H9 (cell line): ENCODE data around the gene SDHAF2. TPM values are rescaled to one million over a fixed set of nuclear protein-coding genes. Genes with fewer than 3 reads are reported as not detected.

Experiments
- DNase-seq: peaks from one replicate; pipeline ENCODE4 v3.0.0-alpha.2; 2017
- H2AFZ ChIP-seq: one replicate; pipeline ENCODE4 v1.6.1; 2013; ENCODE audit warnings: mild to moderate bottlenecking, low read length, control low read depth, moderate library complexity
- H2AK5ac ChIP-seq: 2 replicates; pipeline ENCODE4 v1.6.1; 2013; ENCODE audit warnings: low read length, control low read depth, mixed read lengths; ENCODE audit not compliant: insufficient read length
- H2BK120ac ChIP-seq: one replicate; pipeline ENCODE4 v1.6.1; 2013; ENCODE audit warnings: low read depth, mild to moderate bottlenecking, low read length, control low read depth, inconsistent platforms; ENCODE audit not compliant: poor library complexity, severe bottlenecking
- H2BK12ac ChIP-seq: 2 replicates; pipeline ENCODE4 v1.6.1; 2013; ENCODE audit warnings: low read length, control low read depth, mixed read lengths, low read depth; ENCODE audit not compliant: insufficient read length
- H2BK15ac ChIP-seq: 2 replicates; pipeline ENCODE4 v1.6.1; 2013; ENCODE audit warnings: low read depth, low read length, control low read depth
- H2BK20ac ChIP-seq: one replicate; pipeline ENCODE4 v1.6.1; 2013; ENCODE audit warnings: low read depth, mild to moderate bottlenecking, low read length, control low read depth, inconsistent platforms; ENCODE audit not compliant: poor library complexity, severe bottlenecking
- H2BK5ac ChIP-seq: 2 replicates; pipeline ENCODE4 v1.6.1; 2013; ENCODE audit warnings: low read length, control low read depth, mixed read lengths; ENCODE audit not compliant: insufficient read length
- H3K14ac ChIP-seq: 2 replicates; pipeline ENCODE4 v1.6.1; 2013; ENCODE audit warnings: low read length, control low read depth; ENCODE audit not compliant: insufficient read depth
- H3K18ac ChIP-seq: 2 replicates; pipeline ENCODE4 v1.6.1; 2013; ENCODE audit warnings: low read depth, mild to moderate bottlenecking, mixed read lengths, low read length, control low read depth; ENCODE audit not compliant: insufficient read length
- H3K23ac ChIP-seq: 2 replicates; pipeline ENCODE4 v1.6.1; 2013; ENCODE audit warnings: low read length, control low read depth, mixed read lengths, low read depth; ENCODE audit not compliant: insufficient read length
- H3K23me2 ChIP-seq: 2 replicates; pipeline ENCODE4 v1.6.1; 2013; ENCODE audit warnings: low read depth, mild to moderate bottlenecking, mixed read lengths, low read length, control low read depth; ENCODE audit not compliant: insufficient read length, poor library complexity, severe bottlenecking
- H3K27ac ChIP-seq: 2 replicates; pipeline ENCODE4 v1.5.1; 2013; ENCODE audit warnings: low read length, control low read depth, mixed read lengths, low read depth; ENCODE audit not compliant: insufficient read length
- H3K27me3 ChIP-seq: 2 replicates; pipeline ENCODE4 v1.6.1; 2013; ENCODE audit warnings: low read length, control low read depth, inconsistent platforms; ENCODE audit not compliant: insufficient read depth
- H3K4ac ChIP-seq: 2 replicates; pipeline ENCODE4 v1.6.1; 2013; ENCODE audit warnings: low read depth, mild to moderate bottlenecking, control low read depth, inconsistent platforms, low read length, moderate library complexity
- H3K4me1 ChIP-seq: 2 replicates; pipeline ENCODE4 v1.6.1; 2013; ENCODE audit warnings: low read length, control low read depth, inconsistent platforms; ENCODE audit not compliant: insufficient read depth
- H3K4me2 ChIP-seq: 2 replicates; pipeline ENCODE4 v1.6.1; 2013; ENCODE audit warnings: low read length, control low read depth, mixed read lengths; ENCODE audit not compliant: insufficient read length, insufficient read depth
- H3K56ac ChIP-seq: 2 replicates; pipeline ENCODE4 v1.6.1; 2013; ENCODE audit warnings: low read depth, mild to moderate bottlenecking, mixed read lengths, low read length, control low read depth; ENCODE audit not compliant: insufficient read length
- H3K79me1 ChIP-seq: 2 replicates; pipeline ENCODE4 v1.6.1; 2013; ENCODE audit warnings: low read depth, mild to moderate bottlenecking, moderate library complexity, low read length, control low read depth, inconsistent platforms; ENCODE audit not compliant: insufficient read depth, poor library complexity, severe bottlenecking
- H3K79me2 ChIP-seq: 2 replicates; pipeline ENCODE4 v1.6.1; 2013; ENCODE audit warnings: low read length, control low read depth, inconsistent platforms; ENCODE audit not compliant: insufficient read depth
- H3K9ac ChIP-seq: 2 replicates; pipeline ENCODE4 v1.6.1; 2013; ENCODE audit warnings: low read length, control low read depth, mixed read lengths; ENCODE audit not compliant: insufficient read length; ENCODE audit errors: extremely low read depth
- H3K9me3 ChIP-seq: one replicate; pipeline ENCODE4 v1.6.1; 2013; ENCODE audit warnings: low read depth, low read length, inconsistent platforms; ENCODE audit not compliant: control insufficient read depth
- H3T11ph ChIP-seq: one replicate; pipeline ENCODE4 v1.6.1; 2013; ENCODE audit warnings: mild to moderate bottlenecking, low read length, control low read depth, inconsistent platforms
- H4K20me1 ChIP-seq: one replicate; pipeline ENCODE4 v1.6.1; 2013; ENCODE audit not compliant: control insufficient read depth, insufficient read length, insufficient read depth
- H4K5ac ChIP-seq: 2 replicates; pipeline ENCODE4 v1.6.1; 2013; ENCODE audit warnings: low read depth, mild to moderate bottlenecking, mixed read lengths, low read length, control low read depth; ENCODE audit not compliant: insufficient read length
- H4K8ac ChIP-seq: replicated peaks from 2 replicates; pipeline ENCODE4 v1.6.1; 2013; ENCODE audit warnings: low read length, control low read depth, mixed read lengths, low read depth; ENCODE audit not compliant: insufficient read length
- H4K91ac ChIP-seq: 2 replicates; pipeline ENCODE4 v1.6.1; 2013; ENCODE audit warnings: low read depth, mild to moderate bottlenecking, moderate library complexity, mixed read lengths, low read length, control low read depth; ENCODE audit not compliant: insufficient read length
- H3K27ac Mint-ChIP-seq, 3 experiments: 2 replicates in 2 of 3; 3 replicates in 1 of 3; pipeline ENCODE4 v1.8.0; 2020 to 2021; ENCODE audit warnings: mixed read lengths in 3 of 3, mild to moderate bottlenecking in 1 of 3, moderate library complexity in 1 of 3
- H3K27me3 Mint-ChIP-seq: 2 replicates; pipeline ENCODE4 v1.8.0; 2021; ENCODE audit warnings: low read depth, mild to moderate bottlenecking, moderate library complexity, mixed read lengths
- H3K36me3 Mint-ChIP-seq, 3 experiments: 2 replicates in 2 of 3; 3 replicates in 1 of 3; pipeline ENCODE4 v1.8.0; 2020 to 2021; ENCODE audit warnings: low read depth in 3 of 3, mixed read lengths in 3 of 3; ENCODE audit not compliant: insufficient read depth in 1 of 3
- H3K4me1 Mint-ChIP-seq, 2 experiments: 2 replicates each; pipeline ENCODE4 v1.8.0; 2020; ENCODE audit warnings: mixed read lengths in 2 of 2
- H3K4me3 Mint-ChIP-seq, 2 experiments: 2 replicates in 1 of 2; 3 replicates in 1 of 2; pipeline ENCODE4 v1.8.0; 2020 to 2021; ENCODE audit warnings: mild to moderate bottlenecking in 2 of 2, mixed read lengths in 2 of 2, moderate library complexity in 1 of 2
- H3K9me3 Mint-ChIP-seq, 2 experiments: 2 replicates in 1 of 2; 3 replicates in 1 of 2; pipeline ENCODE4 v1.8.0; 2020; ENCODE audit warnings: mild to moderate bottlenecking in 2 of 2, mixed read lengths in 2 of 2, moderate library complexity in 1 of 2
- CTCF ChIP-seq: fragments of 200-600 bp; sonication (generic); conservative IDR thresholded peaks from 3 replicates; pipeline ENCODE4 v1.8.0; 2021; ENCODE audit warnings: antibody characterized with exemption, mild to moderate bottlenecking
- WGBS: extraction: QIAGEN DNeasy Blood & Tissue Kit; methylation state at CpG from one replicate; pipeline ENCODE4 v1.1.7; 2013; ENCODE audit warnings: missing lambda C conversion rate, low lambda C conversion rate, mixed read lengths; ENCODE audit not compliant: insufficient read length; ENCODE audit errors: extremely low coverage; 5-methylcytosine and 5-hydroxymethylcytosine counted together
- total RNA-seq: library from RNA; stranded (reverse); gene quantifications from 2 replicates; pipeline ENCODE4 v1.2.1, GENCODE V29; 2021

SDHAF2 gene
- total RNA-seq, 1 experiment from 2014 or later = 41.8 TPM

GRCh38 chr11:61415381-61415780 lies 14.5 kb upstream of the SDHAF2 start:
- Histone ChIP-seq H4K20me1 (no peaks in the 10 kb centered on the region), H2BK5ac (no peak overlapping the region), H3K79me1 (peaks cover 4% of the 10 kb centered on the region), H3K4ac (no peak overlapping the region), H4K5ac (no peak overlapping the region), H3K23ac (no peak overlapping the region), H3K4me2 (no peak overlapping the region), H3K23me2 (no peaks in the 10 kb centered on the region), H3K27ac (no peak overlapping the region), H3K9ac (no peak overlapping the region), H3K14ac (no peak overlapping the region), H4K8ac (no peak overlapping the region), H2BK12ac (no peak overlapping the region), H2AK5ac (no peak overlapping the region), H3K79me2 (no peaks in the 10 kb centered on the region), H2AFZ (no peak overlapping the region), H3K18ac (no peak overlapping the region), H3K4me1 (no peaks in the 10 kb centered on the region), H3K56ac (no peak overlapping the region), H3T11ph (no peak overlapping the region), H2BK120ac (no peak overlapping the region), H2BK20ac (no peak overlapping the region), H4K91ac (no peak overlapping the region), H2BK15ac (no peak overlapping the region), H3K9me3 (no peaks in the 10 kb centered on the region), H3K27me3 (no peaks in the 10 kb centered on the region)
- Mint-ChIP-seq H3K27me3 (no peaks in the 10 kb centered on the region), H3K36me3 (peaks cover 55 to 97% (median 95%) of the 10 kb centered on the region in 3 experiments), H3K4me1 (no peaks in the 10 kb centered on the region; a peak in 1 of 4 replicates), H3K27ac (no peak overlapping the region), H3K9me3 (no peaks in the 10 kb centered on the region), H3K4me3 (no peak overlapping the region)
- WGBS = no CpG with 5 or more reads among the region's 6 CpGs
- no peak for DNase-seq
- TF ChIP-seq CTCF = no peak
